Endothelial cell of umbilical vein (primary cell): Measurements from ENCODE around the gene VAV2. TPM values are rescaled to one million over a fixed set of nuclear protein-coding genes. Genes with fewer than 3 reads are reported as not detected.

Experiments used
- BruUV-seq: library from RNA; stranded (reverse); fragments of 400-500 nt; replicated peaks from 2 replicates; lab custom pipeline; 2021; lab: Mats Ljungman, UMichigan
- CTCF ChIA-PET: fragments of 300-600, 350-600 bp; sonication (Branson Sonifier 250); formaldehyde crosslinking; loops from one replicate; lab custom pipeline; 2021; ENCODE audit warnings: antibody characterized with exemption, inconsistent platforms; lab: Charles Lee
- POLR2A ChIA-PET: fragments of 300-600, 350-600 bp; sonication (Branson Sonifier 250); formaldehyde crosslinking; loops from one replicate; lab custom pipeline; 2021; ENCODE audit warnings: antibody characterized with exemption, inconsistent platforms; lab: Charles Lee
- DNase-seq: peaks from one replicate; pipeline ENCODE4 v3.0.0-alpha.2; 2011; ENCODE audit warnings: low read depth, low spot score
- FAIRE-seq: peaks from 2 replicates; lab custom pipeline; 2011; peaks lifted over from hg19 to GRCh38; lab: Jason Lieb, UNC
- H2AFZ ChIP-seq: 2 replicates; pipeline ENCODE4 v1.6.0; 2012; ENCODE audit warnings: low read depth, low read length, control low read depth, inconsistent platforms
- H3K27ac ChIP-seq: 2 replicates; pipeline ENCODE4 v1.5.1; 2011; ENCODE audit warnings: low read depth, mild to moderate bottlenecking, control low read depth, low read length, moderate library complexity; ENCODE audit not compliant: insufficient read depth
- H3K27me3 ChIP-seq, 2 experiments: 2 replicates each; pipeline versions ENCODE4 v1.6.0 to v1.6.1; 2011; ENCODE audit warnings: low read length in 2 of 2, mixed read lengths in 1 of 2; ENCODE audit not compliant: control insufficient read depth in 2 of 2, insufficient read depth in 2 of 2
- H3K36me3 ChIP-seq, 2 experiments: 2 replicates in 1 of 2; 3 replicates in 1 of 2; pipeline ENCODE4 v1.5.1; 2011; ENCODE audit warnings: low read length in 2 of 2, mild to moderate bottlenecking in 1 of 2, moderate library complexity in 1 of 2; ENCODE audit not compliant: control insufficient read depth in 2 of 2, insufficient read depth in 2 of 2; ENCODE audit errors: extremely low read depth in 1 of 2
- H3K4me1 ChIP-seq: 3 replicates; pipeline ENCODE4 v1.5.1; 2011; ENCODE audit warnings: mild to moderate bottlenecking, low read length; ENCODE audit not compliant: control insufficient read depth, insufficient read depth; ENCODE audit errors: extremely low read depth
- H3K4me2 ChIP-seq: 2 replicates; pipeline ENCODE4 v1.6.1; 2011; ENCODE audit warnings: low read length, control low read depth, mixed read lengths; ENCODE audit not compliant: insufficient read depth
- H3K4me3 ChIP-seq, 3 experiments: fragments of 200-600 bp in 1 of 3; sonication (generic), shearing (Covaris generic) in 1 of 3; replicated peaks in 1 of 3; 2 replicates each; pipeline ENCODE4 v1.5.1; 2011 to 2016; ENCODE audit warnings: control low read depth in 3 of 3, low read length in 3 of 3, mild to moderate bottlenecking in 2 of 3, inconsistent platforms in 1 of 3, low read depth in 1 of 3, moderate library complexity in 1 of 3; ENCODE audit not compliant: insufficient read depth in 1 of 3
- H3K79me2 ChIP-seq: 2 replicates; pipeline ENCODE4 v1.6.0; 2012; ENCODE audit warnings: low read length, inconsistent platforms; ENCODE audit not compliant: control insufficient read depth, insufficient read depth
- H3K9ac ChIP-seq: replicated peaks from 2 replicates; pipeline ENCODE3; 2011; ENCODE audit warnings: low read length, control low read depth; ENCODE audit not compliant: insufficient read depth; ENCODE audit errors: extremely low read depth
- H3K9me1 ChIP-seq: replicated peaks from 3 replicates; pipeline ENCODE4 v1.6.0; 2011; ENCODE audit warnings: mild to moderate bottlenecking, low read length; ENCODE audit not compliant: control insufficient read depth, insufficient read depth; ENCODE audit errors: extremely low read depth
- H3K9me3 ChIP-seq: replicated peaks from 2 replicates; pipeline ENCODE4 v1.5.1; 2012; ENCODE audit warnings: low read length, inconsistent platforms; ENCODE audit not compliant: control insufficient read depth, insufficient read depth
- H4K20me1 ChIP-seq: replicated peaks from 2 replicates; pipeline ENCODE3; 2011; ENCODE audit warnings: mild to moderate bottlenecking, low read length; ENCODE audit not compliant: control insufficient read depth, insufficient read depth; ENCODE audit errors: extremely low read depth
- EZH2 ChIP-seq: IDR thresholded peaks from 2 replicates; pipeline ENCODE4 v1.6.1; 2012; ENCODE audit warnings: borderline replicate concordance, low read depth, mild to moderate bottlenecking, moderate library complexity, low read length, inconsistent platforms; ENCODE audit not compliant: severe bottlenecking
- FOS ChIP-seq: IDR thresholded peaks from 2 replicates; pipeline ENCODE4 v1.6.1; 2011; ENCODE audit warnings: mild to moderate bottlenecking, low read length, moderate library complexity, borderline replicate concordance; ENCODE audit not compliant: insufficient read depth
- GATA2 ChIP-seq: IDR thresholded peaks from 2 replicates; pipeline ENCODE4 v1.7.0; 2011; ENCODE audit warnings: low read depth, mild to moderate bottlenecking, moderate library complexity, mixed read lengths, low read length; ENCODE audit not compliant: insufficient read length, insufficient read depth
- JUN ChIP-seq: IDR thresholded peaks from 2 replicates; pipeline ENCODE4 v1.6.1; 2011; ENCODE audit warnings: borderline replicate concordance, low read depth; ENCODE audit not compliant: insufficient read length, insufficient read depth
- MYC ChIP-seq: IDR thresholded peaks from one replicate; pipeline ENCODE4 v1.6.1; 2011; ENCODE audit warnings: mild to moderate bottlenecking, low read depth, low read length
- POLR2A ChIP-seq: IDR thresholded peaks from 2 replicates; pipeline ENCODE4 v1.6.1; 2012; ENCODE audit warnings: low read depth, mild to moderate bottlenecking, control low read depth, low read length
- POLR2AphosphoS5 ChIP-seq: IDR thresholded peaks from 2 replicates; pipeline ENCODE4 v1.6.1; 2012; ENCODE audit warnings: low read depth, mild to moderate bottlenecking, control low read depth, low read length, moderate library complexity; ENCODE audit not compliant: insufficient read depth
- dilution Hi-C: fragments of 300-500 bp; cut with MboI; formaldehyde crosslinking; loops from one replicate; pipeline ENCODE4 v1.15.0; 2019; ENCODE audit warnings: low sequenced_read_pairs; ENCODE audit not compliant: extremely low pct_ligation_motif_present
- intact Hi-C: fragments of 100-400 bp; cut with micrococcal nuclease; formaldehyde crosslinking; loops from one replicate; pipeline ENCODE4 v1.10.0; 2022
- polyA plus RNA-seq, 4 experiments: library from polyadenylated mRNA; depleted of rRNA in 3 of 4; stranded (reverse) in 3 of 4; unstranded in 1 of 4; fragments of >200 nt; gene quantifications; 2 replicates each; pipeline versions ENCODE4 v1.2.1 to v1.2.3, GENCODE V29; 2011 to 2012; ENCODE audit warnings: missing spikeins in 1 of 4
- total RNA-seq: library from RNA; stranded (reverse); gene quantifications from 2 replicates; pipeline ENCODE4 v1.2.3, GENCODE V29; 2021
- TF ChIP-seq, protein P1 (sequence below), 2 donors: IDR thresholded peaks; 1 replicate in 1 of 2; 2 replicates in 1 of 2; pipeline ENCODE4 v1.5.1; 2011; ENCODE audit warnings: low read length in 2 of 2, mild to moderate bottlenecking in 2 of 2, moderate library complexity in 2 of 2, control low read depth in 1 of 2, inconsistent platforms in 1 of 2, low read depth in 1 of 2; ENCODE audit not compliant: insufficient read depth in 1 of 2; ENCODE audit errors: extremely low read depth in 1 of 2
- TF ChIP-seq, protein P2 (sequence below): IDR thresholded peaks from 2 replicates; pipeline ENCODE4 v1.6.1; 2011; ENCODE audit not compliant: insufficient read depth, insufficient read length

VAV2 gene
- total and polyA plus RNA-seq, 2 donors (not counting 3 experiments of a cell fraction or from before 2014, with no cell fraction given) = 10.6 to 30.6 TPM

DNA sequence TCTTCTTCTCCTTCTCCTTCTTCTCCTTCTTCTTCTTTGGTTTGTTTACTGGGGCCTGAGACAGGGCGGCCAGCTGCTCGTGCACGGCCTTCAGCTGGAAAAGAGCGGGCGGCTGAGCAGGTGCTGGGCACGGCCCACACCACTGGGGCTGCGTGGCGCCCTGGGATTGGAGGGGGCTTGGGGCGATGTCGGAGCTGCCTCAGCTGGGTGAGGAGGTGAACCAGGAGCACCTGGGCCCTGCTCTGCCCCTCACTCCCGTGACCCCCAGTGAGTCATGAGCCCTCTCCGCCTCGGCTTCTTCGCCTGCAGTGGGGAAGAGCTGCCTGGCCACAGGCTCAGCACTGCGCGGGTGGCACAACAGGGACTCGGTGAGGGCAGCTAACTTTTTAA is 48.0 kb upstream of the VAV2 start:
- Histone ChIP-seq H3K9me3 (no peaks in the 10 kb centered on the region), H3K4me3 (no peak overlapping the region), H3K4me2 (no peak overlapping the region), H3K9me1 (no peaks in the 10 kb centered on the region), H3K9ac (no peak overlapping the region), H2AFZ (no peak overlapping the region), H4K20me1 (no peaks in the 10 kb centered on the region), H3K79me2 (no peaks in the 10 kb centered on the region), H3K4me1 (no peaks in the 10 kb centered on the region), H3K27ac (no peak overlapping the region), H3K36me3 (peaks cover 8 to 55% of the 10 kb centered on the region in 2 experiments), H3K27me3 (no peaks in the 10 kb centered on the region)
- BruUV-seq = no TSS peak
- dilution Hi-C loops = no loop called here
- TF ChIP-seq POLR2A (no peak), JUN (no peak), MYC (no peak), GATA2 (no peak), FOS (no peak), EZH2 (no peak), POLR2AphosphoS5 (no peak)
- TF ChIP-seq, protein P1, sequence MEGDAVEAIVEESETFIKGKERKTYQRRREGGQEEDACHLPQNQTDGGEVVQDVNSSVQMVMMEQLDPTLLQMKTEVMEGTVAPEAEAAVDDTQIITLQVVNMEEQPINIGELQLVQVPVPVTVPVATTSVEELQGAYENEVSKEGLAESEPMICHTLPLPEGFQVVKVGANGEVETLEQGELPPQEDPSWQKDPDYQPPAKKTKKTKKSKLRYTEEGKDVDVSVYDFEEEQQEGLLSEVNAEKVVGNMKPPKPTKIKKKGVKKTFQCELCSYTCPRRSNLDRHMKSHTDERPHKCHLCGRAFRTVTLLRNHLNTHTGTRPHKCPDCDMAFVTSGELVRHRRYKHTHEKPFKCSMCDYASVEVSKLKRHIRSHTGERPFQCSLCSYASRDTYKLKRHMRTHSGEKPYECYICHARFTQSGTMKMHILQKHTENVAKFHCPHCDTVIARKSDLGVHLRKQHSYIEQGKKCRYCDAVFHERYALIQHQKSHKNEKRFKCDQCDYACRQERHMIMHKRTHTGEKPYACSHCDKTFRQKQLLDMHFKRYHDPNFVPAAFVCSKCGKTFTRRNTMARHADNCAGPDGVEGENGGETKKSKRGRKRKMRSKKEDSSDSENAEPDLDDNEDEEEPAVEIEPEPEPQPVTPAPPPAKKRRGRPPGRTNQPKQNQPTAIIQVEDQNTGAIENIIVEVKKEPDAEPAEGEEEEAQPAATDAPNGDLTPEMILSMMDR (IDR thresholded peaks at IDR 0.05; ENCODE audit: extremely low read depth in 1 of 2, insufficient read depth in 1 of 2, low read depth in 1 of 2, low read length in 2 of 2) = no peak
- TF ChIP-seq, protein P2, sequence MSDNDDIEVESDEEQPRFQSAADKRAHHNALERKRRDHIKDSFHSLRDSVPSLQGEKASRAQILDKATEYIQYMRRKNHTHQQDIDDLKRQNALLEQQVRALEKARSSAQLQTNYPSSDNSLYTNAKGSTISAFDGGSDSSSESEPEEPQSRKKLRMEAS = no peak
- FAIRE-seq = no peak
- no peak for DNase-seq
- intact Hi-C loops = loop anchor here (10.0 kb wide), 1 partner anchor 345 kb away; no protein-coding TSS in a partner anchor
- POLR2A ChIA-PET = no interaction called here
- CTCF ChIA-PET = no interaction called here
